Loucy (cell line): ENCODE data around the gene TLCD5.

Source experiments
- CTCF ChIP-seq: fragments of 200-600 bp; sonication (generic); conservative IDR thresholded peaks from 2 replicates; pipeline ENCODE4 v1.5.1; 2014; ENCODE audit warnings: mild to moderate bottlenecking, antibody characterized with exemption, low read length
- EZH2phosphoT487 ChIP-seq: fragments of 200-600 bp; IDR thresholded peaks from 2 replicates; pipeline ENCODE4 v1.6.1; 2018; ENCODE audit warnings: antibody characterized with exemption, mild to moderate bottlenecking, moderate library complexity, borderline replicate concordance

GRCh38 chr11:120363436-120363835, 38.3 kb downstream of the TLCD5 start:
- TF ChIP-seq CTCF, result no peak
- no peak for TF ChIP-seq EZH2phosphoT487
